Kidney glomerular epithelial cell (primary cell): ENCODE results near the gene DYNC1I1.

Experiments used
- DNase-seq: peaks from one replicate; lab custom pipeline; 2025; lab: John Stamatoyannopoulos, UW

Gene DYNC1I1

DNA sequence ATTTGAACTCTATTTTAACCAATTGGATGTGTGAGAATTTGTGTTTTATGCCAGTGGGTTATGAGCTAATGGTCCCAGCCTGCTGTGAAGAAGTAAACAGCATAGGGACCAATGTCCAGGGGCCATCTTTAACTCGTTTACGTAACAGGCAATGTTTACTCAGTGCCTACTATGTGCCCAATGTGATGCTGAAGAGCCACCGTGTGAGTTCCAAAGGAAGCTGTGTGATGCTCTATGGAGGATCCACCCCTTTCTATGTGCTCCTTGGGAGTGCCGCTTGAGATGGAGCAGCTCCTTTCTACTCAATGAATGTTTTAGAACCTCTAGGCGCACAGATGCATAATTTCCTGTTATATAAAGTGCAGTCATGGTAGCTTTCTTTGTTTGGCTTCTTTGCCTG, 21.3 kb downstream of the DYNC1I1 start:
- no peak for DNase-seq

DNA sequence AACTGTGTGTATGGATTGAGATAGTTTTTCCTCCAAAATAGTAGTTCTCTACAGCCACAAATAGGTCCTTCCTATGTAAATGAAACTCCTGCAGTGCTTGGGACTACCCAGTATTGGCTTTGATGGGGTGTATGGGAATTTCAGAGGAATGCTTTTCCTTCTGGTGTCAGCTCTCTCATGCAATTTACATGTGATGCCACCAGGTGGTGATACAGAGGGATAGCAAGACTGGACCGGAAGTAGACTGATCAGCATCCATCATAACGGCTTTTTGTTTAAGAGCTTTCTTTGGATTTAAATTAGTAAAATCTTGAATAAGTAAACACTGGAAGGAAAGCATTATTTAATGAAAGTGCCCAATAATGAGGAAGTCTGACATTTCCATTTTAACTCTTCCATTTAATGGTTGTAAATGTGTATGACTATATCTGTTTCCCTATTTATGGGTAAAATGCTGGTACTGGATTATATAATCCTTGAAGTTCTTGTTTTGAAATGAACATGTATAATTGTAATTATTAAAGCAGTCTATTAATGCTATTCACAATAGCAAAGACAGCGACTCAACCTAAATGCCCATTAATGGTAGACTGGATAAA, 22.7 kb downstream of the DYNC1I1 start:
- DNase-seq, result peak; percentile 33

DNA sequence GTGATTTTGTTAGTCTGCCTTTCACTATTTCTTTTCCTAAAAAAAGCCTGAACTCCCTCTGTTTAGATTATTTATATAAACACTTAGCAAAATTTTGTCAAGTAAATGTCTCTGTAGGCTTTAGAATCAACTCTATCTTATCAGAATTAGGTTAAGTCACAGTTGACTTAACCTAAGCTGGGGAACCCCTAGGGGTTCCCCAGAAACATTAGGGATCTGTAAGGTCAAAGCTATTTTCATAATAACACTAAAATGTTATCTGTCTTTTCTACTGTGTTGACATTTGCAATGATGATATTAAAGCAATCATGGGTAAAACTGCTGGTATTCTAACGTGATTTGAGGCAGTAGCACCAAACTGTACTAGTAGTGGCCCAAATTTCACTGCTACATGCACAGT, 24.3 kb downstream of the DYNC1I1 start:
- no peak for DNase-seq

DNA sequence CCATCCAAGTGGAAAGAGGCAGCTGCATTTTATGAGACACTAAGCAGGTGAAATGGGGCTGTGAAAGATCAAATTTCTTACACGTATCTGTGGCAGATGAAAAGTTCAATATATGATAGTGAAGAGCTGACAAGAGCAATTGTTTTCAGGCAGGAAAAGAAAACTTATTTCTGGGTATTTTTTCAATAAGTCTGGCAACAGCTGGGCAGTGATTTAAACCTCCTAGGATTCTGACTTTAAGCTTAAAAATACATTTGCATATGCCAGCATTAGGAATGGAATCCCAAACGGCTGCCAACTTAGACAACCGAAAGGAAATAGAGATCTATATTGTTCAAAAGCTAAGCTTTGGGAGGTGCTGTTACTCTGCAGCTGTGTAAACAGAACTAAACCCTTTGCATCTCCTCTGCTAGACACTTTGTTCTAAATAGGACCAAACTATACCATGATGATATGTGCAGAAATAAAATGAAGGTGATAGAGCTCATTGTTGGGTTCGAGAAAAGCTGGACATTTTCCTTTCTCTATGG, 26.1 kb downstream of the DYNC1I1 start:
- DNase-seq, result no peak

DNA sequence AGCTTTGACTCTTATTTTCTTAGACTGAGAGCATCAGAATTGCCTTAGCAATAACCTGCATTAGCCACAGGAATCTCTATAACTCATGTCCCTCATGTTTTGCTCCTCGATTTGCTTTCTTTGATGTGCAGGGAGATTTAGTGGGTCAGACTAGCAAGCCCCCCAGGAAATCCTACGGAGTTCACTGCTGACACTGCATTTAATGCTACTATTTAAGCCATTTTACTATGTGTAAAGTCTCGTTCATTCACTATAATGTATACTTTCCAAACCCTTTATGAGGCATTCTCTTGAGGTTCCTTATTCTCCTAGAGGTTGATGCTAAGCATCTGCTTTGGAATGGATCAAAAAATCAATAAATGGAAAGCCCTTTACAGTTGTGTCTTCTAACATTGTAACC, 28.4 kb downstream of the DYNC1I1 start:
- DNase-seq, result no peak

DNA sequence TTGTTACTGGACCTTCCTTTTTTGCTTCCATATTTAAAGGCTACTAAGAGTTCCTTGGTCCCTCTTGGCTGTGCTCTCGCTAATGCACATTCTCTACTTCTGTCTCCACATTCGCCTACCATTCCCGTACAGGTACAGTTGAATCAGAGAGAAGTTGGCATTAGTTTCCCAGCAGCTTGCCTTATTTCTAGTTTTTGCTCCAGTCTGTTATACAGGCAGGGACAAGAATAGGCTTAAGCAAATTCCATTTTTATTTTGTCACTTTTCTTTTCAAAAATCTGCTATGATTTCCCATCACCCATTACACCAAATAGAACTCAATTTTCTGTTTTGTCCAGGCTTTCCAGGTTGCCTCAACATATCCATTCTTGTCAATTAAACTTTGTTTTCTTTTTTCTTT, 29.9 kb downstream of the DYNC1I1 start:
- DNase-seq, result no peak

DNA sequence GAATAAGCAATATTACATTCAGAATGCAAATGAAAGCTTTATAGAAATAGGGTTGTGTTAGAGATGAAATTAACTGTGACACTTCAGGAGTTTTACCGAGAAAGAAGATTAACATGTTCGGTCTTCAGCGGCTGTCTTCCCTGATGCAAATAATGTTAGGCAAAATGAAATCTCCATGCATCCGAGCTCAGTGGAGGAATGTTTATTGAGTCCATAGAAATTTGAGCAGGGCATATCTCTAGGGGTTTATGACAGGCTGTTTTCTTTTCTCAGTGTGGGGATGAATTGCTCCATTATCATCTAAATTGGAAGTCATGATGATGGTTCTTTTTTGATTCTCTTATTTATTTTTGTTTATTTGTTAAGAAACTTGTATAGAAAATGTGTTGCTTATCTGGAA, 31.7 kb downstream of the DYNC1I1 start:
- no peak for DNase-seq

DNA sequence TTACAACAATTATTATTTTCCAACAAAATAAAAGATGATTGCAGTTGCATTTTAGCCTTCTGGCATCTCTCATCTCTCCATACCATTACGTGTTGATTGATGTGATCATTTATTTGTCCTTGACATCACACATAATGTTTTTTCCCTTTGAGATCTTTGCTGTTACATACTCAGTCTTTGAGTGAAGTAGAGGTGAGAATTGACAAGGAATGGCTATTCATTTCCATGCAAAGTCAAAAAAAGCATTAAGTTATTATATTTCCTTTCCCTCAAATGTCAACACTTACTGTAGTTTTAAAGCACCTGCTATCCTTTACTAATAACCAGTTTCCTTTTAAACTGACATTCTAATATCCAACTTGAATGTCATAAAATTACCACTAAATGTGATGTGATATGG, 33.6 kb downstream of the DYNC1I1 start:
- no peak for DNase-seq

DNA sequence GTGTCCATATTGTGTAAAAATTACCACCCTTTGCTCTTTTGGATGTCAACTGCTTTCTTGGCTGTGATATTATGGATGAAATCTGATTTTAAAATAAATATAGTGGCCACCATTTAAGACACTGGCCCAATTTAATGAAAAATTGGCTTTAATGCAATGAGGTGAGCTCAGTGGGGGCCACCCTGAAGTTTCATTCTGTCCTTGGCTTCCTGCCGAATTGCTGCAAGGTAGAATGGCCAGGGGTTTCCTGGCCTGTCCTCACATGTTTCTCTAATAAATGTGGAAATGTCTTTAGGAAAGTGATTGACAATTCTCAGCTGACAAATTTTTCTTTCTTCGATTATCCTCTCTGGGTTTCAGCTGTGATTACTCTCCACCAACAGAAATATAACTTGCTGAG, 36.0 kb downstream of the DYNC1I1 start:
- no peak for DNase-seq

DNA sequence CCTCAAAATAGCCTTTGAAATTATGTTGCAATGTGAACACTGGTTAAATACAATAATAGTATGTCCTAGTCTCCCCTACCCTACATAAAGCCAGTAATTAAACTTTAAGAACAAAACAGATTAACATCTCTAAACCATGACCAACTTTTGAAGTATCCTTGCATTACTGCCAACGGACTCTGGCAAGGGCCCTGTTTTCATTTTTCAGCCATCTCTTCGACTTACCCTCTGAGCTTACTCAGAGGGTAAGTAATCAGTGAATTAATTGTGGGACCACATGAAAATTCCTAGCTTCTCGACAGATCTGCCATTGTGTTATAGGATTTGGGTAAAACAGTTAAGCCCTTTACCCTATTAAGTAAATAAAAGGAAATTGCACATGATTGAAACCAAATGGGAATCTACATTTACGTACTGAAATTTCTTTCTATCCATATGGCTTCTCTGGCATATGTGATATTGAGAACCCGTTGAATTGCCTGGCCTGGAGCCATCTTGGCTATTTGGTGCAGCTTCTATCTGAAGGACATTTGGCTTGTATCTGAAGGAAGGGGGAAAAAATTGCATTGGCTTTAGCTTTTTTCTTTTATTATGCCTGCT, 39.6 kb downstream of the DYNC1I1 start:
- no peak for DNase-seq

DNA sequence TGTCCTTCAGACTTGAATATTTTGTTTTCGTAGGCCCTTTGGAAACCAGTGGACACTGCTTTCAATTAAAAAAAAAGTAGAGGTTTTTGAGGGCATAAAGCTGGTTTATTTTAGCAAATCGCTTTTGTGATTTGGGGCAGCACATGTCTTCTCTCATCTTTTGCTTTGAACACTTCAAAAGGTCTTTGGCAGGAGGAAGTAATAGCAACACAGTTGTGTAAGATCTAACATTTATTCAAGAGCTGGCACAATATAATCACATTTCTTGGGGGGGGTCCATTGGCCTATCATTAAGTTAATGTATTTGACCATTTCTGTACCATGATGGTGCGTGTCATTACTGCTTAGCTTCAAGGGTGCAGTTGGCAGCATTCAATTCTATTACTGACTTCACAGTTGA, 42.4 kb downstream of the DYNC1I1 start:
- DNase-seq, result no peak

DNA sequence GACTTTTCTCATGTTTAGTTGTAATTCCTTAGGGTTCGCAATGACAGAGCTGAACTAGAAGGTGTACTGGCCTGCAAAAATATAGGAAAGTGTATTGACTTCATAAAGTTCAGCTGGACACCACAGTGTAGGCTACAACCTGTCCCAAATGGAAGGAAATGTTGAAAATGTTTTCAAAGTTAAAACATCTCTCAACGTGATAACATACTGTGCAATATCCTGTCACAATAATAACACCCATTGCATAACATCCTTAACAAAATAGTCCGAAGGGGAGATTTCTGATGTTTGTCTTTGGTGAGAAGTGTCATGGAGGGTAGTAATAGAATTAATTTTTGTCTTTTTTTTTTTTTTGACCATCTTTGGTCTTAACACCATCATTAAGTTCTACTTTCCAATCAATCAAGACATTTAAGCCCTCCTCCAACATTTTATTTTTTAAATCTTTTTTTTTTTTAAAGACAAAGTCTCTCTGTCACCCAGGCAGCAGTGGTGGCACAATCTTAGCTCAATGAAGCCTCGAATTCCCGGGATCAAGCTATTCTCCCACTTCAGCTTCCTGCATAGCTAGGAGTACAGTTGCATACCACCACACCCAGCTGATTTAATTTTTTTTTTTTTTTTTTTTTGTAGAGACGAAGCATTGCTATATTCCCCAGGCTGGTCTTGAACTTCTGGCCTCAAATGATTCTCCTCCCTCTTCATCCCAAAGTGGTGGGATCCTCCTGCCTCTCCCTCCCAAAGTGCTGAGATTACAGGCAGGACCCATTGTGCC, 45.7 kb downstream of the DYNC1I1 start:
- DNase-seq, result no peak

DNA sequence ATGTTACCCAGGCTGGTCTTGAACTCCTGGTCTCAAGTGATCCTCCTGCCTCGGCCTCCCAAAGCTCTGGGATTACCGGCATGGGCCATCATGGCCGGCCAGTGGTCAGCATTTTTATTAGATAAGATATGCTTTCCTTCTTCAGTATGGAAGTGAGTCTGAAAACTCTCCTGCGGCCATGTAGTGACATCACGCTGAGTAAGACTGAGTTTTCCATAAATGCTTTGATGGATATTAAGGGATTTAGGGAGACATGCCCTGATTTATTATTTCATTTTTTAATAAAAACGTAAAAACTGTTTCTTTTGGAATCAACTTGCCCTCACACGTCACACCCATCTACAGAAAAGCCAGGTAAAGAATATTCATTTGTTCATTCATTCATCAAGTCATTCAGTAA, 48.4 kb downstream of the DYNC1I1 start:
- DNase-seq, result no peak

DNA sequence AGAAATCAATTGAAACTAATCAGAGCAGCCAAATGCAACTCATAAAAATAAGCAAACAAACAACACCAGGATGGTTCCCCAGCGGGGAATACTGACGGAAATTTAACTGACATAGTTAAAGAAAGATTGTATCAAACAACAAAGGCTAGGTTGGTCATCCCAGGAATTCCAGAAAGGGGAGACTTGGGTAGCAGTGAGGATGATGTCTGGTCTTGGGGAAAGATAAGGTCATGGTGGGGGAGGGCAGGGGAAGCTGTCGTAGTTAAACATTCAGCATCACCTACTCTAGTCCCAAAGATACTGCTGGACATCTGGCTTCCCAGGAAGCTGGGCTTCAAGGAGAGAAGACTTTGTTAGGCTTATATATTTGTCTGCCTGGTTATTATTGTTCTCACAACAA, 50.4 kb downstream of the DYNC1I1 start:
- DNase-seq, result no peak

DNA sequence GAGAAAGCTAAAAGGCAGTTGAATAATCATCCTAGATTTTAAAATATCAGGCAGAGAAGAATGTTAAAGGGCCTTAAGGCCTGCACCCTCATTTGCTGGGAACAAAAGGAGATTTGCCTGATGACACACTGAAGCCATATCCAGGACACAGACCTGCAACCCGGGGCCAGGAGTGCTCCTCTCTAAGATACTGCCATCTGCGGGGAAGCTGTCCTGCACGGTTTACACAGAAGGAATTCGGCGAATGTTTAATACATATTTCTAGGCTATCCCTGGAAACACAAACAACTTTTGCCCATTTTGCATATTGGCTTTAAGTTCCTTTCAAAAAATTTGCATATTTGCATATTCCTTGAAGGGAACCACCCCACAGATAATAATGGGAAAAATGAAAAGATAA, 52.3 kb downstream of the DYNC1I1 start:
- no peak for DNase-seq

DNA sequence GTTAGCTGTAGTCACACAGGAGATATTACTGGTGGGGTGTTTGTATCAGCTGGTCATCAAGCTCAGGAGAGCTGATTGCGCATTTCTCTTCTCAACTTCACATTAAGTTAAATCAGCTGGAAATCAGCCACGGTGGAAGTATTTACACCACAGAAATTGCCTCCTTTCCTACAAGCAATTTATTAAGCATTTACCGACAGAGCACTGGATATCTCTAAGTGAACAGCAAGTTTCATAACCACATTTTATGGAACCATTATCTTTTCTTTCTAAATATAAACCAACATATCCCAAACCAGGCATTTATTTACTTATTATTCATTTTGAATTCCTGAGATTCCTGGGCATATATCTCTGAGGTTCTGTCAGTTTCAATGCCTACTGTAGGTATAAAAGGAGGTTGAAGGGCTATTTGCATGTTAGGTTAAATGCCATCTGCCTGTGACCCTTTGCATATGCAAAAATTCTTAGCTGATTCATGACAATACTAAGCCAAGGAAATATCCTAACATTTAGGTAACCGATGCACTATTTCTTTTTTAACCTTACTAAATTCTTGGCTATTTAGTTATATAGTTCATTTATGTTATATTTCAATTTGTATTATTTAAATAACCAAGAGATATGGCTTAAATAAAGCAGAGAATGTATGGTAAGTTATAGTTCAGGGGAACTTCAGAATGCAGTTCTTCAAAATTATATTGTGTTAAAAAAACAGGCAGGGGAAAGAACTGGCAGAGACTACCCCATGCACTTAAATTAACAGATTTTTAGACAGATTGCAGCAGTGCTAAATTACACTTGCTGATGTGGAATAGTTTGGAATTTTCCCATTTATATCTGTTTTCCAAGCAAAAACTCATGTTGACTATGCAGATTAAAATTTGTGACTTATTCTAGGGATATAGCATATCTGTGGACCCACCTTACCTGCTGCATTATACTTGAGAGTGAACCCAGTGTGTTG, 56.8 kb downstream of the DYNC1I1 start:
- no peak for DNase-seq

DNA sequence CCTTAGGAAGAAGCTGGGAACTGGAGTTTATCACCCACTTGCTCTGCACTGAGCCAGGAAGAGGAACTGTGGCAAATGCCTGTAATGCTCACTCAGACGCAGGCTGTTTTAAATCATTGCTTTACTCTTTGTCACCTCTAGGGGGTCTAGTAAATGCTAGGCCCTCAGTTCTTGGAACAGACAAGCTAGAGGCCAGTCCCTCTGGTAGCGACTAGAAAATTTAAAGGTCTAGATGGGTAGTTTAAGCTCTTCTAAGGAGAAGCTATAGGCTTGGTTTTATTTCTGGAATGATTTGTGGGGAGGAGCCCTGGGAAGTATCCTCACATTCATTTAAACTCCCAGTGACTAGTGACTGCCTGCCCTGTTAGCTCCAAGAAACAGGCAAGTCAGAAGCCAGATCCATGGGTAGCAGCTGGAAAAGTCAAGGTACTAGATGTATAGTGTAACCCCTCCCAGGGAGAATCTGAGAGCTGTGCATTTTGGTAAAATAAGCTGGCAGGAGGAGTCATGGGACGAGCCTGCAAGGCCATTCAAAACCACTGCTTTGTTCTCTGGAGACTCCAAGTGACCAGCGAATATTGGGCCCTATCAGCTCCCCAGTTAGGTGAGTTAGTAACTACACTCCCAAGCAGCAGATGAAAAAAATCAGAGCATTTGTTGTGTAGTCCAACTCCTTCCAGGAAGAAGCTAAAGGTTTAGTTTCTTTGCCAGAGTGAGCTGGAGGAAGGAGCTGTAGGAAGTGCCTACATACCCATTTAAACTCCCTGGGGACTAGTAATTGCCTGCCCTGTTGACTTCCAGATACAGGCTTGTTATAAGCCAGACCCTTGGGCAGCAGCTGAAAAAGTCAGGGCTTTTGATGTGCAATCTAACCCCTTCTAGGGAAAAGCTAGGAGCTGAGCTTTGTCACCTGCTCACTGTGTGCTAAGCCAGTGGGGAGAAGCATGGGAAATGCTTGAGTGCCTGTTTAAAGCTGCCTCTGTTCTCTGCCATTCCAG, 68.9 kb downstream of the DYNC1I1 start:
- DNase-seq, result no peak

DNA sequence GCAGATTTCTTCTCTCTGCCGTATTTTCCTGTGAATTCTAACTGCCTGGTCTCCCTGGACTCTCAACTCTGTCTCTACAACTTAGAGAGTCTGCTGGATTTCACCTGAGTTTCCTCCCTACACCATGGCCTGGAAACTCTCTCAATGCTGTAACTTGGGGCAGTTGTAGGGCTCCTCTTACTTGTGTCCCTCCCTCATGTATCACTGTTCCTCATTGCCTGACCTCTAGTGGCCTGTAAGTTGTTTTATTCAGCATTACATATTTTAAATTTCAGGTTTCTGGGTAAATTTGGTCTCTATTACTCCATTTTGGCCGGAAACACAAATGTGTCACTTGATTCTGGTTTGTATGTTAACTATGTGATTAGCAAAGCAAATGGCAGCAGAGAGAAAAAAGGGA, 70.9 kb downstream of the DYNC1I1 start:
- DNase-seq, result no peak

DNA sequence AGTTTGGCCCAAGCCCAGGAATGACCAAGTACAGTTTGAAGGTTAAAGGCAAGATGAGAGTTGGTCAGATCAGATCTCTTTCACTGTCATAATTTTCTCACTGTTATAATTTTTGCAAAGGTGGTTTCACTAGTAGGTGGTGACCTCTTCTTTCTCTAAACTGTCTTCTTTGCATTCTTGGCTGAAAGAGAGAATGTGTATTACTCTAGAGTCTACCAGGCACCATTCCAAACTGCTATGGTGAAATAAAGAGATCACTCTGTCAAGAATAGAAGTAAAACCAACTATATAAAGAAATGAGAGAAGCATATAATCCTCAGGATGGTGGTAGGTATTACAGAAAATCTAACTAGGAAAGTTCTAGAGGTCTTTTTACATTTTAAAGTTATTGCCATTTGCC, 72.7 kb downstream of the DYNC1I1 start:
- no peak for DNase-seq

DNA sequence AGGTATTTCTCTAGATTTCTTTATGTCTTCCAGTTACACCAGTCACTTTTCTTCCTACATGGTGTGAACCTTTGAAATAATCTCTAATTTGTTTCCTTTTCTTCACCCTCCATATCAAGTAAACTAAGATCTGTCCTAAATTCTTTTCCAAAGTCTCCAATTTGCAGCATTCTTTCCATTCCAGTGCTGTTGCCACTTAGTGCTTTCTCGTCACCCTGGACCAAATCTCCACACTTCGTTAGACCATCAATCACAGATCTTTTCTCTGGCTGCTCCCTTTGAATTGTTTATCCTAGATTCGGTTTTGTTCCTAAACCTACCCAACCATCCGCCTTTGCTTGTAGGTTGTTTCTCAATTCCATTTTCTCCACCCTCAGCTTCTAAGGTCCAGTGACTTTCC, 74.7 kb downstream of the DYNC1I1 start:
- DNase-seq, result no peak

DNA sequence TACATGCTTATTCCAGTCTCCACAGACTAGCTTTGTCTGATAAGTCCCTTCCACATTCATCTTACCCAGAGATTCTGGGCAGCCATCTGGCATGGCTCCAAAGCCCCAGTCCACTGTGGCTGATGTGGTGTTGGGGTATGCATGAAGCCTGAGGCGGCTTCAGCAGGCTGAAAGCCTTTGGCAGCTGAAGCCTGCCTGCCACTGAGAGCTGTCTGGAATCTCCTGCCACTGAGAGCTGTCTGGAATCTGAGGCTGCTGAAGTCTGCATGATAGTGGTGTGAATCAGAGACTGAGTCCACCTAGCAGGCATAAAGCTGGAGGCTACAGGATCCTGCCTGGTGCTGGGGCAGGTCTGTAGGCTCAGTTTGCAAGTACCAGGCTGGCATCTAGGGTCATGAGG, 87.1 kb downstream of the DYNC1I1 start:
- peak; percentile 36 for DNase-seq
